SK-N-SH (cell line): Measurements from ENCODE around the gene LEMD1.

ENCODE experiments used
- EZH2phosphoT487 ChIP-seq: fragments of 200-600 bp; sonication (generic); IDR thresholded peaks from 2 replicates; pipeline ENCODE4 v1.6.1; 2017; ENCODE audit warnings: low read depth, mixed run types, mild to moderate bottlenecking, antibody characterized with exemption, moderate library complexity, borderline replicate concordance
- MXI1 ChIP-seq: IDR thresholded peaks from 2 replicates; pipeline ENCODE4 v1.6.1; 2012; ENCODE audit warnings: mild to moderate bottlenecking, low read depth, low read length, improper control_type of control experiment
- TAF1 ChIP-seq: IDR thresholded peaks from 2 replicates; pipeline ENCODE4 v1.6.1; 2012; ENCODE audit warnings: low read depth, mild to moderate bottlenecking, low read length, moderate library complexity, borderline replicate concordance
- ZBTB33 ChIP-seq: IDR thresholded peaks from 2 replicates; pipeline ENCODE4 v1.4.0; 2012; ENCODE audit warnings: low read depth, borderline replicate concordance
- TF ChIP-seq, protein P1 (sequence below): fragments of 200-600 bp; sonication (generic); IDR thresholded peaks from 2 replicates; pipeline ENCODE4 v1.6.1; 2017; ENCODE audit warnings: antibody characterized with exemption, mild to moderate bottlenecking, moderate library complexity

GRCh38 chr1:205339717-205340116 lies 82.1 kb downstream of the LEMD1 start:
- TF ChIP-seq, protein P1, sequence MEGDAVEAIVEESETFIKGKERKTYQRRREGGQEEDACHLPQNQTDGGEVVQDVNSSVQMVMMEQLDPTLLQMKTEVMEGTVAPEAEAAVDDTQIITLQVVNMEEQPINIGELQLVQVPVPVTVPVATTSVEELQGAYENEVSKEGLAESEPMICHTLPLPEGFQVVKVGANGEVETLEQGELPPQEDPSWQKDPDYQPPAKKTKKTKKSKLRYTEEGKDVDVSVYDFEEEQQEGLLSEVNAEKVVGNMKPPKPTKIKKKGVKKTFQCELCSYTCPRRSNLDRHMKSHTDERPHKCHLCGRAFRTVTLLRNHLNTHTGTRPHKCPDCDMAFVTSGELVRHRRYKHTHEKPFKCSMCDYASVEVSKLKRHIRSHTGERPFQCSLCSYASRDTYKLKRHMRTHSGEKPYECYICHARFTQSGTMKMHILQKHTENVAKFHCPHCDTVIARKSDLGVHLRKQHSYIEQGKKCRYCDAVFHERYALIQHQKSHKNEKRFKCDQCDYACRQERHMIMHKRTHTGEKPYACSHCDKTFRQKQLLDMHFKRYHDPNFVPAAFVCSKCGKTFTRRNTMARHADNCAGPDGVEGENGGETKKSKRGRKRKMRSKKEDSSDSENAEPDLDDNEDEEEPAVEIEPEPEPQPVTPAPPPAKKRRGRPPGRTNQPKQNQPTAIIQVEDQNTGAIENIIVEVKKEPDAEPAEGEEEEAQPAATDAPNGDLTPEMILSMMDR = no peak
- TF ChIP-seq ZBTB33 (no peak), EZH2phosphoT487 (no peak), TAF1 (no peak), MXI1 (no peak)
